ENCODE data around the gene WWC2. TPM values are rescaled to one million over a fixed set of nuclear protein-coding genes. Genes with fewer than 3 reads are reported as not detected.

The WWC2 gene
- total RNA-seq, 1 experiment from 2014 or later: 80.3 TPM

GRCh38 chr4:183337349-183337748 lies 238.3 kb downstream of the WWC2 start:
- Histone ChIP-seq H3K4me1 (ENCODE audit: control insufficient read depth, insufficient read depth, low read length) (no peaks in the 10 kb centered on the region; the same call in 1 of the 2 replicates), H3K4me3 (ENCODE audit: low read depth in 2 of 2, low read length in 2 of 2) (no peak overlapping the region), H3K27me3 (ENCODE audit: control insufficient read depth, insufficient read depth, low read length) (no peaks in the 10 kb centered on the region), H3K36me3 (ENCODE audit: control insufficient read depth, insufficient read depth, low read length) (no peaks in the 10 kb centered on the region), H3K27ac (ENCODE audit: low read length) (no peak overlapping the region), H3K9me3 (ENCODE audit: control insufficient read depth, insufficient read depth, low read depth, low read length) (no peaks in the 10 kb centered on the region)
- in situ Hi-C loops (cut with HindIII; ENCODE audit: low pct_unique_long_range_greater_than_20kb, low sequenced_read_pairs) (no loop called here), intact Hi-C loops (cut with micrococcal nuclease; ENCODE audit: unreplicated experiment) (no loop called here)
- TF ChIP-seq TCF7L2 (IDR thresholded peaks at IDR 0.05; ENCODE audit: low read depth, low read length): no peak
- TF ChIP-seq, protein P1, sequence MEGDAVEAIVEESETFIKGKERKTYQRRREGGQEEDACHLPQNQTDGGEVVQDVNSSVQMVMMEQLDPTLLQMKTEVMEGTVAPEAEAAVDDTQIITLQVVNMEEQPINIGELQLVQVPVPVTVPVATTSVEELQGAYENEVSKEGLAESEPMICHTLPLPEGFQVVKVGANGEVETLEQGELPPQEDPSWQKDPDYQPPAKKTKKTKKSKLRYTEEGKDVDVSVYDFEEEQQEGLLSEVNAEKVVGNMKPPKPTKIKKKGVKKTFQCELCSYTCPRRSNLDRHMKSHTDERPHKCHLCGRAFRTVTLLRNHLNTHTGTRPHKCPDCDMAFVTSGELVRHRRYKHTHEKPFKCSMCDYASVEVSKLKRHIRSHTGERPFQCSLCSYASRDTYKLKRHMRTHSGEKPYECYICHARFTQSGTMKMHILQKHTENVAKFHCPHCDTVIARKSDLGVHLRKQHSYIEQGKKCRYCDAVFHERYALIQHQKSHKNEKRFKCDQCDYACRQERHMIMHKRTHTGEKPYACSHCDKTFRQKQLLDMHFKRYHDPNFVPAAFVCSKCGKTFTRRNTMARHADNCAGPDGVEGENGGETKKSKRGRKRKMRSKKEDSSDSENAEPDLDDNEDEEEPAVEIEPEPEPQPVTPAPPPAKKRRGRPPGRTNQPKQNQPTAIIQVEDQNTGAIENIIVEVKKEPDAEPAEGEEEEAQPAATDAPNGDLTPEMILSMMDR (IDR thresholded peaks at IDR 0.05): no peak
- TF ChIP-seq POLR2AphosphoS5 (IDR thresholded peaks at IDR 0.05; ENCODE audit: low read depth, low read length): no peak
- TF ChIP-seq SIN3A (IDR thresholded peaks at IDR 0.05; ENCODE audit: borderline replicate concordance, insufficient read depth, low read depth, low read length): no peak
- TF ChIP-seq, protein P2, sequence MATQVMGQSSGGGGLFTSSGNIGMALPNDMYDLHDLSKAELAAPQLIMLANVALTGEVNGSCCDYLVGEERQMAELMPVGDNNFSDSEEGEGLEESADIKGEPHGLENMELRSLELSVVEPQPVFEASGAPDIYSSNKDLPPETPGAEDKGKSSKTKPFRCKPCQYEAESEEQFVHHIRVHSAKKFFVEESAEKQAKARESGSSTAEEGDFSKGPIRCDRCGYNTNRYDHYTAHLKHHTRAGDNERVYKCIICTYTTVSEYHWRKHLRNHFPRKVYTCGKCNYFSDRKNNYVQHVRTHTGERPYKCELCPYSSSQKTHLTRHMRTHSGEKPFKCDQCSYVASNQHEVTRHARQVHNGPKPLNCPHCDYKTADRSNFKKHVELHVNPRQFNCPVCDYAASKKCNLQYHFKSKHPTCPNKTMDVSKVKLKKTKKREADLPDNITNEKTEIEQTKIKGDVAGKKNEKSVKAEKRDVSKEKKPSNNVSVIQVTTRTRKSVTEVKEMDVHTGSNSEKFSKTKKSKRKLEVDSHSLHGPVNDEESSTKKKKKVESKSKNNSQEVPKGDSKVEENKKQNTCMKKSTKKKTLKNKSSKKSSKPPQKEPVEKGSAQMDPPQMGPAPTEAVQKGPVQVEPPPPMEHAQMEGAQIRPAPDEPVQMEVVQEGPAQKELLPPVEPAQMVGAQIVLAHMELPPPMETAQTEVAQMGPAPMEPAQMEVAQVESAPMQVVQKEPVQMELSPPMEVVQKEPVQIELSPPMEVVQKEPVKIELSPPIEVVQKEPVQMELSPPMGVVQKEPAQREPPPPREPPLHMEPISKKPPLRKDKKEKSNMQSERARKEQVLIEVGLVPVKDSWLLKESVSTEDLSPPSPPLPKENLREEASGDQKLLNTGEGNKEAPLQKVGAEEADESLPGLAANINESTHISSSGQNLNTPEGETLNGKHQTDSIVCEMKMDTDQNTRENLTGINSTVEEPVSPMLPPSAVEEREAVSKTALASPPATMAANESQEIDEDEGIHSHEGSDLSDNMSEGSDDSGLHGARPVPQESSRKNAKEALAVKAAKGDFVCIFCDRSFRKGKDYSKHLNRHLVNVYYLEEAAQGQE (IDR thresholded peaks at IDR 0.05; ENCODE audit: insufficient read depth in 1 of 2, low read depth in 2 of 2, low read length in 1 of 2): no peak
- DNase-seq (ENCODE audit: low read depth, low spot score): no peak
- no peak for ATAC-seq
- BruUV-seq (replicated peaks): no TSS peak
- ChIA-PET POLR2A (no interaction called here), CTCF (no interaction called here)

DNA sequence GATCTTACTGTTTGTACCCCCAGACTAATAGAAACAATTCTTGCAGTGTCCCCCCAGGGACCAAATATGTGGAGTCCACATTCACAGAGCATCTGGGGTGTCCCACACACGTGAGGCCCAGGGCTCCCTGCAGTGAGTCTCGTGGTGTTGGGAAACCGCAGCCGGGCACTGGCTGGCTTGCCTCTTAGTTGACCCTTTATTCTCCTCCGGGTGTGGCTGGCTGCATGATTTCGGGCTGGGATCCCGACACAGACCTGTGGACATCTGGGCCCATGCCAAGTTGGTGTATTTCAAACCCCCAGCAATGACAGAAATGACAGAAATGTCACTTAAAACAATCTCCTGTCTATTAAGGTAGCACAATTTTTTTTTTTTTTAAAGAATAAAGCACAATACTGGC lies 238.8 kb downstream of the WWC2 start:
- TF ChIP-seq, protein P1 (IDR thresholded peaks at IDR 0.05): no peak
- TF ChIP-seq, protein P2 (IDR thresholded peaks at IDR 0.05; ENCODE audit: insufficient read depth in 1 of 2, low read depth in 2 of 2, low read length in 1 of 2): no peak
- TF ChIP-seq TCF7L2 (IDR thresholded peaks at IDR 0.05; ENCODE audit: low read depth, low read length) (no peak), POLR2AphosphoS5 (IDR thresholded peaks at IDR 0.05; ENCODE audit: low read depth, low read length) (no peak), SIN3A (IDR thresholded peaks at IDR 0.05; ENCODE audit: borderline replicate concordance, insufficient read depth, low read depth, low read length) (no peak)
- DNase-seq (ENCODE audit: low read depth, low spot score): no peak

More for the DNA sequence above, 238.8 kb downstream of the WWC2 start:
- ChIA-PET CTCF (no interaction called here), POLR2A (interaction anchor here (0.6 kb wide), 1 partner anchor 522 kb away, joined by 3 read pairs; no protein-coding TSS in a partner anchor)
- no peak for ATAC-seq
- H3K36me3 ChIP-seq (ENCODE audit: control insufficient read depth, insufficient read depth, low read length): no peaks in the 10 kb centered on the region
- no peaks in the 10 kb centered on the region for H3K27me3 ChIP-seq (ENCODE audit: control insufficient read depth, insufficient read depth, low read length)
- H3K4me1 ChIP-seq (ENCODE audit: control insufficient read depth, insufficient read depth, low read length): no peaks in the 10 kb centered on the region; the same call in 1 of the 2 replicates
- no peak overlapping the region for H3K4me3 ChIP-seq (ENCODE audit: low read depth in 2 of 2, low read length in 2 of 2)
- no TSS peak for BruUV-seq (replicated peaks)
- in situ Hi-C loops (cut with HindIII; ENCODE audit: low pct_unique_long_range_greater_than_20kb, low sequenced_read_pairs) (no loop called here), intact Hi-C loops (cut with micrococcal nuclease; ENCODE audit: unreplicated experiment) (no loop called here)
- no peak overlapping the region for H3K27ac ChIP-seq (ENCODE audit: low read length)
- no peaks in the 10 kb centered on the region for H3K9me3 ChIP-seq (ENCODE audit: control insufficient read depth, insufficient read depth, low read depth, low read length)
